Esophagus squamous epithelium (tissue), 5 donors: ENCODE data around the gene TNFSF12. TPM values are rescaled to one million over a fixed set of nuclear protein-coding genes. Genes with fewer than 3 reads are reported as not detected.
A peak's percentile ranks its signal among the peaks of the same experiment; 100 is the strongest.

Source experiments
- DNase-seq: peaks from one replicate; lab custom pipeline; 2025; lab: John Stamatoyannopoulos, UW
- H3K27ac ChIP-seq, 4 donors: fragments of 200-600 bp; sonication (generic); one replicate each; pipeline ENCODE4 v1.5.1; 2016 to 2019; ENCODE audit warnings: mild to moderate bottlenecking in 1 of 4
- H3K27me3 ChIP-seq, 4 donors: fragments of 200-600 bp; sonication (generic); 1 replicate in 3 of 4; 2 replicates in 1 of 4; pipeline versions ENCODE4 v1.5.1 to v1.6.0; 2017 to 2021; ENCODE audit warnings: antibody characterized with exemption in 1 of 4
- H3K36me3 ChIP-seq, 3 donors: fragments of 200-600 bp; sonication (generic); one replicate each; pipeline ENCODE4 v1.5.1; 2016 to 2019
- H3K4me1 ChIP-seq, 3 donors: fragments of 200-600 bp; sonication (generic); one replicate each; pipeline ENCODE4 v1.5.1; 2017 to 2019
- H3K4me3 ChIP-seq, 4 donors: fragments of 200-600 bp; sonication (generic); 1 replicate in 3 of 4; 2 replicates in 1 of 4; pipeline ENCODE4 v1.5.1; 2016 to 2019; ENCODE audit warnings: mild to moderate bottlenecking in 2 of 4, moderate library complexity in 1 of 4
- H3K9me3 ChIP-seq, 3 donors: fragments of 200-600 bp; sonication (generic); one replicate each; pipeline ENCODE4 v1.5.1; 2016 to 2019
- POLR2A ChIP-seq, 4 donors: fragments of 450-650 bp; IDR thresholded peaks; one replicate each; pipeline ENCODE4 v1.6.1; 2017; ENCODE audit warnings: antibody characterized with exemption in 4 of 4, mild to moderate bottlenecking in 4 of 4, moderate library complexity in 3 of 4
- WGBS, 2 donors: methylation state at CpG; one replicate each; pipeline ENCODE4 v1.1.5; 2018; 5-methylcytosine and 5-hydroxymethylcytosine counted together
- intact Hi-C: fragments of 100-400 bp; cut with DNase I; formaldehyde crosslinking; loops from one replicate; pipeline ENCODE4 v1.15.0; 2022
- total RNA-seq, 4 donors: library from RNA; depleted of rRNA; stranded (reverse); fragments of >200 nt; gene quantifications; one replicate each; pipeline ENCODE4 v1.1.0, GENCODE V29; 2016
- TF ChIP-seq, protein P1 (sequence below), 6 experiments: fragments of 450-650 bp in 4 of 6; fragments of 200-600 bp in 2 of 6; sonication (generic) in 2 of 6; IDR thresholded peaks; one replicate each; pipeline ENCODE4 v1.5.1; 2016 to 2019; ENCODE audit warnings: antibody characterized with exemption in 6 of 6, mild to moderate bottlenecking in 4 of 6, moderate library complexity in 4 of 6
- donor health status: DM: yes; HTN: yes; CAD: no.

Gene TNFSF12
- total RNA-seq, 4 donors from 2014 or later, result 3.5 to 41.6 (median 6.5) TPM

DNA sequence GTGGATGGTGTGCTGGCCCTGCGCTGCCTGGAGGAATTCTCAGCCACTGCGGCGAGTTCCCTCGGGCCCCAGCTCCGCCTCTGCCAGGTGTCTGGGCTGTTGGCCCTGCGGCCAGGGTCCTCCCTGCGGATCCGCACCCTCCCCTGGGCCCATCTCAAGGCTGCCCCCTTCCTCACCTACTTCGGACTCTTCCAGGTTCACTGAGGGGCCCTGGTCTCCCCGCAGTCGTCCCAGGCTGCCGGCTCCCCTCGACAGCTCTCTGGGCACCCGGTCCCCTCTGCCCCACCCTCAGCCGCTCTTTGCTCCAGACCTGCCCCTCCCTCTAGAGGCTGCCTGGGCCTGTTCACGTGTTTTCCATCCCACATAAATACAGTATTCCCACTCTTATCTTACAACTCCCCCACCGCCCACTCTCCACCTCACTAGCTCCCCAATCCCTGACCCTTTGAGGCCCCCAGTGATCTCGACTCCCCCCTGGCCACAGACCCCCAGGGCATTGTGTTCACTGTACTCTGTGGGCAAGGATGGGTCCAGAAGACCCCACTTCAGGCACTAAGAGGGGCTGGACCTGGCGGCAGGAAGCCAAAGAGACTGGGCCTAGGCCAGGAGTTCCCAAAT is 8.4 kb downstream of the TNFSF12 start:
- no peak overlapping the region for H3K4me3 ChIP-seq
- no peaks in the 10 kb centered on the region for H3K27me3 ChIP-seq
- 62 to 66% methylated on average over 15 to 19 of the region's 19 CpGs for WGBS, 2 donors
- H3K27ac ChIP-seq, result peak overlapping the region; percentile 82 to 98 (median 96)
- H3K36me3 ChIP-seq, result no peaks in the 10 kb centered on the region
- no peaks in the 10 kb centered on the region for H3K9me3 ChIP-seq
- DNase-seq, result no peak
- no peak for TF ChIP-seq POLR2A (IDR thresholded peaks at IDR 0.05)
- TF ChIP-seq, protein P1, sequence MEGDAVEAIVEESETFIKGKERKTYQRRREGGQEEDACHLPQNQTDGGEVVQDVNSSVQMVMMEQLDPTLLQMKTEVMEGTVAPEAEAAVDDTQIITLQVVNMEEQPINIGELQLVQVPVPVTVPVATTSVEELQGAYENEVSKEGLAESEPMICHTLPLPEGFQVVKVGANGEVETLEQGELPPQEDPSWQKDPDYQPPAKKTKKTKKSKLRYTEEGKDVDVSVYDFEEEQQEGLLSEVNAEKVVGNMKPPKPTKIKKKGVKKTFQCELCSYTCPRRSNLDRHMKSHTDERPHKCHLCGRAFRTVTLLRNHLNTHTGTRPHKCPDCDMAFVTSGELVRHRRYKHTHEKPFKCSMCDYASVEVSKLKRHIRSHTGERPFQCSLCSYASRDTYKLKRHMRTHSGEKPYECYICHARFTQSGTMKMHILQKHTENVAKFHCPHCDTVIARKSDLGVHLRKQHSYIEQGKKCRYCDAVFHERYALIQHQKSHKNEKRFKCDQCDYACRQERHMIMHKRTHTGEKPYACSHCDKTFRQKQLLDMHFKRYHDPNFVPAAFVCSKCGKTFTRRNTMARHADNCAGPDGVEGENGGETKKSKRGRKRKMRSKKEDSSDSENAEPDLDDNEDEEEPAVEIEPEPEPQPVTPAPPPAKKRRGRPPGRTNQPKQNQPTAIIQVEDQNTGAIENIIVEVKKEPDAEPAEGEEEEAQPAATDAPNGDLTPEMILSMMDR (IDR thresholded peaks at IDR 0.05), result no peak
- intact Hi-C loops, result no loop called here
- peaks cover 30 to 58% (median 39%) of the 10 kb centered on the region in 3 donors for H3K4me1 ChIP-seq

DNA sequence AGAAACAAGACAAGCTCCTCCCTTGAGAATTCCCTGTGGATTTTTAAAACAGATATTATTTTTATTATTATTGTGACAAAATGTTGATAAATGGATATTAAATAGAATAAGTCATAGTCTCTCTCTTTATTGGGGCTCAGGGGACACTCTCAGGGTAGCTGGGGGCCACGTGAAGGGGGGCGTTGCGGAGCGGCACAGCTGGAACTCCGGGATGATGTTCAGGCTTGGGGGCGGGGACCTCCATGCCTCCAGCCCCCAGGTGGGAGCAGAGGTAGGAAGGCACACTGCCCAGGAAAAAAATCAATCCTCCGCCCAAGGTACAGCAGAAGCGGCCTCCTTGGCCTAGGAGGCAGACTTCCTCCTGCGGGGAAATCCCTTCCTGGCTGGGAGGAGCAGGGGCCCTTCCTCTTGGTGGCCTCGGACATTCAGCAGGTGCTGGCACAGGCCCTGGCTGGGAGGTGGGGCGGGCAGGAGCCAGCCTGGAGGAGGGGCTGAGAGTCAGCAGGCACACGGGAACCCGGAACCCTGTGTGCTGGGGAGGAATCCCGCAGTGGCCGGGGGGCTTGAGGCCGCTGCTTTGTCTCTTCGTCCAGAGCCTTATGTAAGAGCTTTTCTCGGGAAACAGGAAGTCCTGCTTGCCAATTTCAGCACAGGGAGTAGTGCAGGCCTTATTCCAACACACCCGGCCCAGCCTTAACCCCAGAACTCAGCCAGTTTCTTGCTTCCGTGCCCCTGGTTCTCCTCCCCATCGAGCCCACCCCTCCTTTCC is 9.1 kb downstream of the TNFSF12 start:
- Histone ChIP-seq H3K9me3 (no peaks in the 10 kb centered on the region), H3K4me3 (peak overlapping the region; percentile 7 to 98 (median 70)), H3K36me3 (no peaks in the 10 kb centered on the region), H3K4me1 (peaks cover 37 to 65% (median 46%) of the 10 kb centered on the region in 3 donors), H3K27me3 (no peaks in the 10 kb centered on the region), H3K27ac (peak overlapping the region; percentile 82 to 98 (median 96))
- no peak for DNase-seq
- intact Hi-C loops, result loop anchor here (2.0 kb wide), 1 partner anchor 41 kb away; no protein-coding TSS in a partner anchor
- TF ChIP-seq POLR2A (IDR thresholded peaks at IDR 0.05), result peak in 2 of 4 donors; percentile 36 to 61
- TF ChIP-seq, protein P1 (IDR thresholded peaks at IDR 0.05), result peak in 1 of 6 experiments; percentile 4
- 7 to 14% methylated on average over 7 to 13 of the region's 21 CpGs for WGBS, 2 donors

DNA sequence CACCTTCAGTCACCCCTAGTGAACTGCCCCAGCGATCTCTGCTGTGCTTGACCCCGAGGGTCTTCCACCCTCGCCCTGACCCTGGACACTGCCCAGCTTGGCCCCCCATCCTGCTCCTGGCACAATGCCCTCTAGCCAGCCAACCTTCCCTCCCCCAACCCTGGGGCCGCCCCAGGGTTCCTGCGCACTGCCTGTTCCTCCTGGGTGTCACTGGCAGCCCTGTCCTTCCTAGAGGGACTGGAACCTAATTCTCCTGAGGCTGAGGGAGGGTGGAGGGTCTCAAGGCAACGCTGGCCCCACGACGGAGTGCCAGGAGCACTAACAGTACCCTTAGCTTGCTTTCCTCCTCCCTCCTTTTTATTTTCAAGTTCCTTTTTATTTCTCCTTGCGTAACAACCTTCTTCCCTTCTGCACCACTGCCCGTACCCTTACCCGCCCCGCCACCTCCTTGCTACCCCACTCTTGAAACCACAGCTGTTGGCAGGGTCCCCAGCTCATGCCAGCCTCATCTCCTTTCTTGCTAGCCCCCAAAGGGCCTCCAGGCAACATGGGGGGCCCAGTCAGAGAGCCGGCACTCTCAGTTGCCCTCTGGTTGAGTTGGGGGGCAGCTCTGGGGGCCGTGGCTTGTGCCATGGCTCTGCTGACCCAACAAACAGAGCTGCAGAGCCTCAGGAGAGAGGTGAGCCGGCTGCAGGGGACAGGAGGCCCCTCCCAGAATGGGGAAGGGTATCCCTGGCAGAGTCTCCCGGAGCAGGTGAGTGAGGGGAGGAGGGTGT is 9.9 kb downstream of the TNFSF12 start, which contains the start of gene TNFSF13:
Gene TNFSF13, plus strand, starts transcription at position 207 of the 776 bp plus-strand sequence. Its CDS starts 290 bp downstream, at position 497.
- intact Hi-C loops, result loop anchor here (2.0 kb wide), 1 partner anchor 42 kb away; no protein-coding TSS in a partner anchor
- no peaks in the 10 kb centered on the region for H3K9me3 ChIP-seq
- DNase-seq, result no peak
- 13 to 24% methylated on average over 12 to 13 of the region's 16 CpGs for WGBS, 2 donors
- peak within 1 kb of the TSS; percentile 82 to 98 (median 96) for H3K27ac ChIP-seq
- peaks cover 0 to 6% (median 4%) of the 10 kb centered on the region in 3 donors for H3K36me3 ChIP-seq
- TF ChIP-seq, protein P1 (IDR thresholded peaks at IDR 0.05), result no peak
- TF ChIP-seq POLR2A (IDR thresholded peaks at IDR 0.05), result no peak
- peak within 1 kb of the TSS; percentile 7 to 98 (median 70) for H3K4me3 ChIP-seq
- peaks cover 44 to 70% (median 54%) of the 10 kb centered on the region in 3 donors for H3K4me1 ChIP-seq
- no peaks in the 10 kb centered on the region for H3K27me3 ChIP-seq

DNA sequence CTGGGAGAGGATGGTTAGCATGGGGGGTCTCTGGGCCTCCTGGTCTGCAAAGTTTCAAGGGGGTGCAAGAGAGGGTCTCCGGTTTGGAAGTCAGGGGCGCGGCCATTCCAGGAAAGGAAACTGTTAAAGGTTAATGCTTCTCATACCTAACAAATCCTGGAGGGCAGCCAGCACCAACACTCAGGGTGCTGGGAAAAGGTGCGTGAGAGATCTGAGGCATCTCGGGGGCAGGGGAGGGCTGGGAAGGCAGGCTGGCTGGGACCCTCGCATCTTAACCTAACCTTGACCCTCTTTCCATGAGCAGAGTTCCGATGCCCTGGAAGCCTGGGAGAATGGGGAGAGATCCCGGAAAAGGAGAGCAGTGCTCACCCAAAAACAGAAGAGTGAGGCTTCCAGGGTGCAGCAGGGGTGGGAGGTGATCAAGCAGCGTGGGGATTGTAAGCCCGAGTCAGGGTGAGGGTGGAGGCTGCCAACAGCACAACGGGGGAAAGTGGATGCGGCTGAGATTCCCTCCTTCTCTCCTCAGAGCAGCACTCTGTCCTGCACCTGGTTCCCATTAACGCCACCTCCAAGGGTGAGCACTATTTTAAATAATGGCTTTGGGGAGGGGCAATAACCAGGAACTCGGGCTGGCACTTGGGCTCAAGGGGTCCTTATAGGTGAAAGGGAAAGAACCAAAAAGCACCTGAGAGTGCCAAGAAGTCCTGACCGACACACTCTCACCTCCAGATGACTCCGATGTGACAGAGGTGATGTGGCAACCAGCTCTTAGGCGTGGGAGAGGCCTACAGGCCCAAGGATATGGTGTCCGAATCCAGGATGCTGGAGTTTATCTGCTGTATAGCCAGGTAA is 10.7 kb downstream of the TNFSF12 start:
- TF ChIP-seq, protein P1 (IDR thresholded peaks at IDR 0.05), result no peak
- TF ChIP-seq POLR2A (IDR thresholded peaks at IDR 0.05), result no peak
- H3K27me3 ChIP-seq, result no peaks in the 10 kb centered on the region
- peak overlapping the region; percentile 94 to 98 (median 96) for H3K27ac ChIP-seq
- H3K36me3 ChIP-seq, result peaks cover 3 to 14% (median 8%) of the 10 kb centered on the region in 3 donors
- H3K4me3 ChIP-seq, result peak overlapping the region in 3 of 4 donors; percentile 77 to 98 (median 97)
- WGBS, 2 donors, result 50 to 56% methylated on average over 15 to 17 of the region's 18 CpGs
- no peak for DNase-seq
- no peaks in the 10 kb centered on the region for H3K9me3 ChIP-seq
- H3K4me1 ChIP-seq, result peaks cover 44 to 75% (median 58%) of the 10 kb centered on the region in 3 donors
- intact Hi-C loops, result loop anchor here (2.0 kb wide), 1 partner anchor 43 kb away; no protein-coding TSS in a partner anchor
